HG03108 (cell line): ENCODE results near the gene GGA1.
A peak's percentile ranks its signal among the peaks of the same experiment; 100 is the strongest.

Source experiments
- ATAC-seq: cut with Tn5 transposase; IDR thresholded peaks from one replicate; pipeline ENCODE4 v1.9.1; 2021; ENCODE audit warnings: moderate library complexity; ENCODE audit not compliant: unreplicated experiment

GGA1 gene

DNA sequence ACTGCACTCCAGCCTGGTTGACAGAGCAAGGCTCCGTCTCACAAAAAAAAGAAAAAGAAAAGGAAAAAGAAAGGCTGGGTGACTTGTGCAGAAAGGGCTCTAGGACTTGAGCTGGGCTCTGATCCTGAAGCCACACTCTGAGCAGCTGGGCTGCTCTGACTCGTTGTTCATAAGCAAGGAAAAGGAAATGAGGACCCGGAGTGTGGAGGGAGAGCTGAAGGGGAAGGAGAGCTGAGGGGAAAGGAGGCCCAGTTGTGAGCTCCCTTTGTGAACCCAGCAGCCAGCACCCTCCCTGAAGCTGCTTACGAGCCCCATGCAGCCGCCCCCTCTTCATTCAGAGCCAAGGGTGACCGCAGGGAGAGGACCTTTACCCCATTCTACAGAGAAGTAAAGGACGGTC, 18.5 kb downstream of the GGA1 start:
- ATAC-seq: no peak

DNA sequence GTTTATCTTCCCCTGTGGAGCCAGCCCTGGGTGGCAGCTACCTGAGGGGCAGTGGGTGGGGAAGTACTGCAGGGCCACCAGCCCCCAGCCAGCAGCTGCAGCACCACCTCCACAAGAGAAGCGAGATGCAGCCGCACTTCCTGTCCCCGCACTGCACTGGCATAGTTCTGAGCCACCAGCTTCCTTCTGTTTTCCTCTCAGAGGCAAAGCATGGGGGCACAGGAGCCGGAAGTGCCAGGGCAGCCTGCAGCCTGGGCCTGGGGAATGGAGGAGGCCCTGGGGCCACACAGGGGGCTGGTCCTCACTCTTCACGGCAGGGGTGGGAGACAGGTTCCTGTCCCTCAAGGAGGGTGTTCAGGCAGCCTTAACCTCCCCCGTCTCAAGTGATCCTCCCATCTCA, 18.9 kb downstream of the GGA1 start:
- no peak for ATAC-seq

DNA sequence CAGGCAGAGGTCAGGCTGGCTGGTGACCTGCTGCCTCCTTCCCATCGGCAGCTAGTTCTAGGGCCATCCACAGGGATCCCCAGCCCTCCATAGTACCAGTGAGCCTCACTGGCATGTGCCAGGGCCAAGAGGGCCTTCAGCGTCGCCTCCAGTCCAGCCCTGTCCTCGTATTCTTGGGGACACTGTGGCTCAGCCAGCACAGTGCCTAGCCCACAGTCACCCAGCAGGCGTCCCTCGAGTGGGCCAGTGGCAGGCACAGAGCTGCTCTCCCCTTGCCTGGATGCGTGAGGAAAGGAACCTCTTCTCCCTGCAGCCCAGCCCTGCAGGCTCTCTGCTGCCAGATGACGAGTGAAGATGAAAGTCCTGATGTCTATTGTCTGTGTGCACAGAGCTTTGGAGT, 20.2 kb downstream of the GGA1 start:
- ATAC-seq: no peak

DNA sequence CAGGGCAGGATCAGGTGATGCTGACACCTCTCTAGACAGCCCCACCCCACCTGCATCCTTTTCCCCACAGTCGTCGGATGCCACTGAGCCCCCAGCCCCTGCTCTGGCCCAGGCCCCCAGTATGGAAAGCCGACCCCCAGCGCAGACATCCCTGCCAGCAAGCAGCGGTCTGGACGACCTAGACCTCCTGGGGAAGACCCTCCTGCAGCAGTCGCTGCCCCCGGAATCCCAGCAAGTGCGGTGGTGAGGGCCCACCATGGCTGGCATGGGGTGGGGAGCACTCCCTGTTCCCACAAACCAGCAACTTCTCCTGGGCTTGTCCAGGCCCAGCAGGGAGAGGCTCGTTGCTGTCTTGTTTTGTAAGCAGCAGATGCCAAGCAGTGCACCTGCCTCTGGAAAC, 21.3 kb downstream of the GGA1 start:
- ATAC-seq: no peak

DNA sequence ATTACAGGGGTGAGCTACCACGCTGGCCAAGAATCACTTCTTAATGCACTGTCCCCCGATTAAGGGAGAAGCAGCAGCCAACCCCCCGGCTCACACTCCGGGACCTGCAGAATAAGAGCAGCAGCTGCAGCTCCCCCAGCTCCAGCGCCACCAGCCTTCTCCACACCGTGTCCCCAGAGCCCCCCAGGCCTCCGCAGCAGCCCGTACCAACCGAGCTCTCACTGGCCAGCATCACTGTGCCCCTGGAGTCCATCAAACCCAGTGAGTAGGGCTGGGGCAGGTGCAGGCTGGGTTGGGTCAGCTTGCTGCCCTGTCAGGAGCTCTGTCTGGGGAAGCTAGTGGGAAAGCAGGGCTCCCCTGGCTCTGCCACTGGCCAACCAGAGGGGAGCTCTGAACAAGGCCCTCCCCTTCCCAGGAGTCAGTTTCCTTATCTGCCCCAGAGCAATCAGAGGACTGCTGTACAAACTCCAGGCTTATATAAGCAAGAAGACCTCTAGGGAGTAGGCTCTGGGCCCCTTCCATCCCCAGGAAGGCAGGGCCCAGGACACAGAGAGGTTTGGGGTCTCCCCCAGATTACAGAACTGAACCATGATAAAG, 22.3 kb downstream of the GGA1 start:
- no peak for ATAC-seq

DNA sequence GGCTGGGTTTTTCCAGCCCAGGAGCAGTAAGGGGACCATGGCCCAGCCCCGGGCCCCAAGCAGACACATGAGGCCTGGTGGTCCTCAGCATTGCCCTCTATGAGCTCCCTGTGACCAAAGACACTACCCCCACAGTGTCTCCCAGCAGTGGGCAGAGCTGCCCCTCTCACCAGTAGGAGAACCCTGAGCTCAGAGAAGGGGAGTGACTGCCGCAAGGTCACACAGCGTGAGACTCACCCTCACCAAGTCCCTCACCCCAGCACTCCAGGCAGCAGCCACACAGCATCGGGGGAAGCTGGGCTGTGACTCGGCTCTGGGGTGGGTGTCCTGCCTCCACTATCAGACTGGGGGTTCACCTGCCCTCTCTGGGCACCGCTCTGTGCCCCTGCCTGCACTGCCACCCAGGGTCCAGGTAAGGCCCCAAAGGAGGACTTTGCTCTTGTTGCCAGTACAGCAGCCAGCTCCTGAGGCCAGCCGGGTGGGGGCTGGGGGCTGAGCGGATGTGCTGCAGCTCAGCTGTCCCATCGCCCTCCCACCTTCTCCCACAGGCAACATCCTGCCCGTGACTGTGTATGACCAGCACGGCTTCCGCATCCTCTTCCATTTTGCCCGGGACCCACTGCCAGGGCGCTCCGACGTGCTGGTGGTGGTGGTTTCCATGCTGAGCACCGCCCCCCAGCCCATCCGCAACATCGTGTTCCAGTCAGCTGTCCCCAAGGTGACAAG, 23.0 kb downstream of the GGA1 start:
- ATAC-seq: no peak

DNA sequence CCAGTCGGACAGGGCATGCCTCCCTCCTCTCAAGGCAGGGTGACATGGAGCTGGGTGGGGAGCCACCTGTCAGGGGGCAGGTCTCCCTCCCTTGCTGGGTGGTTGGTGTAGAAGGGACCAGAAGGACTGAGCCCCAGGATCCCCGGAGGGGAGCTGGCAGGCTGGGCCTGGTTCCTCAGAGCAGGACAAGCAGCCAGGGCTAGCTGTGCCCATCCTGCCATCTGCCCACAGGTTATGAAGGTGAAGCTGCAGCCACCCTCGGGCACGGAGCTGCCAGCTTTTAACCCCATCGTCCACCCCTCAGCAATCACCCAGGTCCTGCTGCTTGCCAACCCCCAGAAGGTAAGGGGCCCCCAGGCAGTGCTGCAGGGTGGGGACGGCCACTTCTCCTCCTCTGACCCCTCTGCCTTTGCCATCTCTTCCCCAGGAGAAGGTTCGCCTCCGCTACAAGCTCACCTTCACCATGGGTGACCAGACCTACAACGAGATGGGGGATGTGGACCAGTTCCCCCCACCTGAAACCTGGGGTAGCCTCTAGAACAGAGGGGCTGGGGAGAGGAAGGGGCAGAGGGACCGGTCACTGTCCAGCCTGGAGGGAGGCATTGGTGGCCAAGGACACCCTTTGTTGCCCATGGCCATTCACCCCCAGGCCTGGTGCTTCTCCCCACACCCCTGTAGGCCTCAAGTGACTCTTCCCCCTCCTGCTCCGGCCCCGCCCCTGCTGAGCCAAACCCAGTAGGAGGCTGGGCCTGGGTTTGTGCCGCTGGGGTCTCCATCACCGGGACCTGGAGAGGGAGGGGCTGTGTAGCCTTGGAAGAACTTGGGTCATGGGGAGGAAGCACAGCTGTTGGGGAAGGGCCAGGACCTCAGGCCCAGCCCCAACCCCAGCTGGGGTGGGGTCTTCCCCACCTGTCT, 23.8 kb downstream of the GGA1 start:
- ATAC-seq: peak; percentile 3

DNA sequence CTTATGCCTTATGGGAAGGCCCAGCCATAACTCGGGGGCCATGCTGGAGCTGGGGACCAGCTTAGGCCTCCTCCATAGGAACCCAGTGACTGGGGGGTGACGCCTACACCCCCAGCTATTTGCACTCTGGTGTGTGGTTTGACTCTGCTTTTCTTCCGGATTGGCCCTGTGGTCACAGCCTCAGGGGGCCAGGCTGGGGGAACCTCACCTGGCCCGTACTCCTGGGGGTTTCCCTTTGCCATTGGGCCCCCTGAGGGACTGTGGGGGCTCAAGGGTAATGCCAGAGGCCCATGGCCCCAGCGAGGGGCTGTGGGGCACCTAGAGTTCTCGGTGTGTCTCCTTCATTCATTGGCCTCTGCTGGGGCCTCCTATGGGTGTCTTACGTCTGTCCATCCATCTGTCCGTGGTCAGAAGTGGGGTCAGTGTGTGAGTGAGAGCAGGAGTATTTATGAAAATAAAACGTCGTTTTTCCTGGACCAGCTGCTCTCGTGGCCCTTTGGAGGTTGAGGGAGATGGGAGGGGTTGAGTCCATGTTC, 24.5 kb downstream of the GGA1 start:
- peak; percentile 50 for ATAC-seq

DNA sequence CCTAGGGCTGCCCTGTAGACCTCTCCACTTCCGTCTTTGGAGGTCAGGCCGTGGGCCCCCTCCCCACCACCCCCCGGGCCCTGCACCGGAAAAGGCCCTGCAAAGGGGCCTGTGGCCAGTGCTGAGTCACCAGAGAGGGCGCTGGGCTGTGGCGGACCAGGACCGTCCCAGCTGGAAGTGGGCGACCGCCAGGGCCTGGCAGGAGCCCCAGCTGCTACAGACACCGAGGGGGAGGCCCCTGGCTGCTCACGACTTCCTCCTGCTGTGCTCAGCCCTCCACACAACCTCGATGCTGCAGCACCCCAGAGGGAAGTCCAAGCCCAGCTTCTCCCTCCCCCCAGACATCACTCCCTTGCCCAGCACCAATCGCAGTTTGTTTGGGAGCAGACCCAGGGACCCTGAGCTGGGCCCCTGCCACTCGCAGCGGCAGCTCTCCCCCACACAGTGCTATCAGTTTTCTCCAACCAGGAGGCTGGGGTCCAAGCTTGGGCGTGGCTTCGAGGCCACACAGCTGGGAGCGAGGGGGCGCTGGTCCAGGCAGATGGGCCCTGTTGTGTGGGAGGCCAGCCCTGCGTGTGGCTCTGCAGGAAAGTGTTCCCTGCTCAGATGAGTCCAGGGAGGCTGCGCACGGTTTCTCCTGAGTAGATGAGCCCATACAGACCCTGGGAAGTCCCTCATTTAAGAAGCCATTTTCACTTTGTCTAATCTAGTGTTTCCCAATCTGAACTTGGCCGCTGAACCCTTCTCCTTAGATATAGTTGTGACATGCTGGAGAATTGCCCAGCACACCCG, 25.2 kb downstream of the GGA1 start:
- peak; percentile 43 for ATAC-seq

DNA sequence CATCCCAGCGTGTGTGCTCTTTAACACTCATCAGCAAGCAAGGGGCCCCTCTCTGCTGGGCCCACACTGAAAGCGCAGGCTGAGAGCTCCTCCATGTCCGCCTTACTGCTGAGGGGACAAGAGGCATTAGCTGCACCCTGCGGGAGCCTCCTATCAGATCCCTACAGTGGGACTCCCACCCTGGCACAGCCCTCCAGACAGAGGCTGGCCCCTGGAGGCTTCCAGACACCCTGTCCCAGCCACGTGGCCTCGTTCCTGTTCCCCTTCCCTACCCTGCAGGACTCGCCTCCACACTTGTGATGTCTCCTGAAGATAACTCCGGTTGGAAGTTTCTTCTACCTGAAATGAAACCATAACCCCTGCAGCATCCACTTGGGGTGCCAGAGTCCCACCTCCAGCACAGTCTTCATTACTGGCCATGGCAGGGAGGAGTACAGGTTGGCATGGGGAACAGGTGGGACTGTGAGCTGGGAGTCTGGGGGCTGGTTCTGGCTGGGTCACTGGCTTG, 25.8 kb downstream of the GGA1 start:
- ATAC-seq: no peak

DNA sequence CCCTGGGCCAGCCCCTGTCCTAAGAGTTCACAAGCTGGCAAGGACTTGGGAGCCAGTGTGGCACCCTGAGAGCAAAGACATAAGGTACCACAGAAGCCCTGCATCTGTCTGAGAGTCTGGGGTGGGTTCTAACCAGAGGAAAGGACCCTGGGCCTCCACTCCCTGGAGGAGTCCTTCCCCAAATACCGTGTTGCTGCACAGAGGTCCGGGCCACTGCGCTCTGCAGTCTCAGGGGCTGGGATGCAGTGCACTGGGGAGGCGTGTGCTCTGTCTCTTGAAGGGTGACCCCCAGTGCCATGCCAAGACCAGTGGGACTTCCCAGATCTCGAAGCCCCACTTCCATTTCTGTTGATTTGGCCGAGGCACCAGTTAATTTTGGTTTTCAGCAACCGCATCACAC, 26.5 kb downstream of the GGA1 start:
- no peak for ATAC-seq

DNA sequence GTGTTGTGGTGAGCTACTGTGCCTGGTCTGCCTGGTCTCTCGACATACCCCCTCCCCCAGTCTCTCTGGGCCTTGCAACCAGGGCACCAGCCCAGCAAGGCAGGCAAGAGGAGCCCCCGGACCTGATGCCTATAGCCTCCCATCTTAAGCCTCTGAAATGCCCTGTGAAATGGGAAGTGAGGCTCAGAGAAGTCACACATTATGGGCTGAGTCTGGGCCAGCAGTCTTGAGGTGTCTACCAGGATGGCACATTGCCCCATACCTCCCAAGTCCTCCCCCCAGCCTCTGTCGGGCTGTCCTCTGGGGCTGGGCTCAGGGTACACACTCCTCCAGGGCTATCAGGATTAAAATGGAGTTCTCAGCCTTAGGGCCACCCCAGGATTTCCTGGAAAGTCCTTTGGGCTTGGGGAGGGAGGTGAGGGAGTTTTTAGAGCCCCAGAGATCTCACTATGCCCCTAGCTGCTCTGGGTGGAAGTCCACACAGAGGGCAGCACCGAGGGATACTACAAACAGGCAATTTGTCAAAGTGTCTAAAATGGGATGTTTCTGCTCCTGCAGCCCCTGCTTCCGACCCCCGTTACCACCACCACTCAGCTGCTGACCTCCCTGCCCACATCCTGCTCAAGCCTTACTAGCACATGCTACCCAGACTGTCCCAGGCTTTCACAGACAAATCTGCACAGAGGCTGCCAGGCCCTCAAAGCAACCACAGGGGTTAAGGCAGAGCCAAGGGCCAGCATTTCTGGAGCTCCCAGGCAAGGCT, 27.7 kb downstream of the GGA1 start:
- ATAC-seq: no peak

DNA sequence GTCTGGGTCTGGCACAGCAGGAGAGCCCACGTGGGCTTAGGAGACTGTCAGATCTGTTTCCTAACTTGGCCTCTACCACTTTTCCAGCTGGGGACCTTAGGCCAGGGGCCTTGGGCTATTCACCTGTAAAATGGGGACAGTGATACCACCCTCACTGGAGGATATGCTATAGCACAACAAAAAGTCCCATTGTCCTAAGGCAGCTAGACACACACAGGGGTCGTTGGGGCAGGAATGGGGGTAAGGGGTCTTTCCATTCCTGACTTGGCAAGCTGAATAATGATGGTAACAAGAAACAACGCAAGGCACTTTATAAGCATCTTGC, 28.3 kb downstream of the GGA1 start:
- ATAC-seq: no peak

DNA sequence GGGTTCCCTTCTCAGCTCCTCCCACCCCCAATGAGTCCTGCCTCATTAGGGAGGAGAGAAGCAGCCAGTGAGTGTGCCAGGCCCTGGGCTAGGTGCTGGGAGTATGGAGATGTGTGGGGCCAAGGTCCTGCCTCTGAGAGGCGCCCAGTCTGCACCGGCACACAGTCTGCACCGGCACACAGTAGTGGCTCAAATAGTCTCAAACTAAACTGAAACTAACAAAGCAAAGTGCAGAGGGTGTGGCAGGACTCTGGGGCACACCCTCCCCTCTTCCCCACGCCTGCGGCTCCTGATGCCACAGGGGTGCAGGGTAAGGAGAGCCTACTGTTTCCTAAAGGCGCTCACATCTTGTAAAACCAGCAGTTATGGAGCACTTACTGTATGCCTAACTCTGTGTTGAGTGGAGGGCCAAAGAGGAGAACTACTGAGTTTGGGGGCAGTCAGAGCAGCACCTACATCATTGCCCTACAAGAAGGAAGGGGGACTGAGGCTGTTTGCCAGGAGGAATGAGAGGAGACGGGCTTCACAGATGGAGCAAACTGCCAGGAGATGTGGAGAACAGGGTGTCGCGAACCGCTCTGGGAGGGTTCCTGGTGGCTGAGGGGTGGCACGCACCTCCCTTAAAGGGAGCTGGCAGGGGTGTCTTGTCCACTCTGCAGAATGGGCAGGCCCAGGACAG, 29.9 kb downstream of the GGA1 start:
- ATAC-seq: no peak

DNA sequence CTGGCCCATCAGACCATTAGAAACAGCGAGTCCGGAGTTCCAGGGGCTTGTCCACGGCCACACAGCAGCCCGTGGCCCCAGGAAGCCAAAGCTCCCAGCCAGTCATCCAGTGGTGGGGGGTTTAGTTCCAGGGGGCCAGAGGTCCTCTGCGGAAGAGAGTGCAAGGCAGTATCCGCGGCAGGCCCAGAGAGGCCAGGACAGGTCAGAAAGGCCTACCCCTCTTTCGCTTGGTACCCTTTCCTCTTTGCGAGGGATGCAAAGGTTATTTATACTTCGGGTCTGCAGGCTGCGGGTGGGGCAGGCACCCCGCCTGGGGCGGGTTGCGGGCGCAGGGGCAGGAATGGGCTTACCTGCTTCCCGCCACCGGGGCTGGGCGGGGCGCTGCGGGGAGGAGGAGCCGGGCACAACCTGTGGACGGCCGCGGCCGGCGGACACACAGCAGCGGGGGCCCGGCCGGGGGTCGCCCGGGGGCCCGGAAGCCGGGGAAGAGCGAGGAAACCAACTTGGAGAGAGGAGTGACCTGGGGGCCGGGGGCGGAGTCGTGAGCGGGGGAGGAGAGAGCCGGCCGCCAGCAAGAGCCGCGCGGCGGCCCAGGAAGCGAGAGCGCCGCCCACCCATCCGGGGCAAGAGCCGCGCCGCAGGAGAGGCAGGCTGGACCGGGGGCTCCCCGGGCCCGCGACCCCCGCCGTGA, 30.6 kb downstream of the GGA1 start, which contains the start of gene SH3BP1:
SH3BP1 (plus strand) TSS at position 600 of the 691 bp plus-strand sequence. CDS start 119 bp downstream, outside the sequence.
- ATAC-seq: no peak

DNA sequence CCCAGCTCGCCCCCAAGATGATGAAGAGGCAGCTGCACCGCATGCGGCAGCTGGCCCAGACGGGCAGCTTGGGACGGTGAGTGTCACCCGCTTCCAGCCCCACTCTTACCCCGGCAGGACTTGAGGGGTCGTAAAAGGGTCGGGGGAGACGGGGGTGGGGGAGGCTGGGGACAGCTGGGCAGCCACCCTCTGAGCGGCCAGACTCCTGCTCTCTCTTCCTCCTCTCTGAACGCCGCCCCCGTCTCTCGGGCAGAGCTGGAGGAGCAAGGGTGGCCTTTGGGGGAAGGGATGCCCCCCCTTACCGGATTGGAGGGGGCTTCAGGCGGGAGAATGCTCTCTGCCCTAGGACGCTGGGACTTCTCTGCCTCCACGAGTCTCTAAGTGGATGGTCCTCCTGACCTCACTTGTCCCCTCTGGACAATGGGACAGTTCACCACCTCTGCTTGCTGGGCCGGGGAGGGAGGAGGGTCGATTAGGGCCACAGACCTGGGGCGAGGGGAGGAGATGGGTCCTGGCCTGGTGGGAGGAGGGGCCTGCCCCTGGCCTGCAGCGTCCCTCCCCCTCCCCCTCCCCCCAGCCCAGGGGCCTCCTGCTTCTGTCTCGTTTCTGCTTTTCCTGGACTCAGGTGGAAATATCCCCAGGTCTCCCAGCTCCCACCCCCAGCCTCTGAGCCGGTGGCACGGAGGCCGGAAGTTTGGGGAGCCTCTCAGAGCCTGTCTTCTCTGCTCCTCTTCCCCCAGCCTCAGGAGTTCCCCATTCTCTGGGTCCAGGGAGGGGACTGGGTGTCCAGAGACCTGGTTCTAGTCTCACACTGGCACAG, 31.3 kb downstream of the GGA1 start:
- ATAC-seq: no peak

DNA sequence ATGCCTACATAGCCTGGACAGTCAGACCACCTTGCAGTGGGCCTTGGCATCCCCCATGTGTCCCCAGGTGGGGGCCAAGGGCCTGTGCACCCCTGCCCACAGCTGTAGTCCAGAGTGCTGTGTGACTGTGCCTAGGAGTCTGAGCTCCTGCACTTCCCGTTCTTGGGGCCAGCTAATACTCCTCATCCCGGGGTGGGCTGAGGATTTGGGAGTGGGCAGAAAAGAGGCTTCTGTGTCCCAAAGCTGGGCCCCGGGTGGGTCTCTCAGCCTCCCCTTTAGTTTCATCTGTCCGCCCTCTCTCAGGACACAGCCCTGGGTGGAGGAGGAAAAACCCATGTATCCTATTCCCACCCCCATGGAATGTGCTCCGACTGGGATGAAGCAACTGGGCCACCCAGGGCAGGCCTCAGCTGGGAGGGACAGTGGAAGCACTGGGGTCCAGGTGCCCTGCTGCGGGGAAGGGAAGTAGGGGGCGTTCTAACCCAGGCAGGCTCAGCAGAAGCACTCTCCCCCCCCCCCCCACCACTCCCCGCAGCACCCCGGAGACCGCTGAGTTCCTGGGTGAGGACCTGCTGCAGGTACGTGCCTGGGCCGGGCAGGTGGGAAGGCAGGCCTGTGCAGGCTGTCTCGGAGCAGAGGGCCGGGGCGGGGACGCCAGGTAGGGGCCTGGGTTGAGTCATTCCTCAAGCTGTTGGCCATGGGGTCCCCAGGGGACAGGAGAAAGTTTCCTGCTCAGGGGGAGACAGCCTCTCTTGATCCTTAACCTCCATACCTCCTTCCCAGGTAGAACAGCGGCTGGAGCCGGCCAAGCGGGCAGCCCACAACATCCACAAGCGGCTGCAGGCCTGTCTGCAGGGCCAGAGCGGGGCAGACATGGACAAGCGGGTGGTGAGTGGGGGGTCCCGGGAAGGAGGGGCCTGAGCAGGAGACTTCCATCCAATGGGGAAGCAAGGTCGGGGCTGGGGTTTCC, 32.2 kb downstream of the GGA1 start:
- ATAC-seq: no peak
